ENCODE measurements around the gene GYPA. TPM values are rescaled to one million over a fixed set of nuclear protein-coding genes. Genes with fewer than 3 reads are reported as not detected.
"Not testable (repeated sequence)": the region's sequence is repeated elsewhere in the genome, so short reads cannot be mapped to it uniquely, and the experiment has no call there.

Gene GYPA
- total RNA-seq, 3 donors from 2014 or later (not counting 1 experiment from before 2014, with no cell fraction given): not detected

GRCh38 chr4:144123269-144123668 lies 17.2 kb downstream of the GYPA start:
- H3K27me3 ChIP-seq (ENCODE audit: control insufficient read depth, insufficient read depth, low read length); H3K27ac ChIP-seq (ENCODE audit: low read length); H3K27ac Mint-ChIP-seq; H3K36me3 Mint-ChIP-seq; H3K4me3 Mint-ChIP-seq; H3K9me3 Mint-ChIP-seq; ATAC-seq; H3K27me3 Mint-ChIP-seq (ENCODE audit: low read depth in 2 of 2); H3K36me3 ChIP-seq (ENCODE audit: control insufficient read depth, insufficient read depth, low read length); H3K9me3 ChIP-seq (ENCODE audit: control insufficient read depth, insufficient read depth, low read length); H3K4me1 ChIP-seq (ENCODE audit: control insufficient read depth, insufficient read depth, low read length); H3K4me1 Mint-ChIP-seq; intact Hi-C loops (cut with micrococcal nuclease); H3K4me3 ChIP-seq (ENCODE audit: low read length); DNase-seq: not testable (repeated sequence)
- 100% methylated on average over 1 of the region's 3 CpGs for WGBS (ENCODE audit: insufficient coverage)

GRCh38 chr4:144119752-144120151 lies 20.8 kb downstream of the GYPA start:
- H3K4me3 Mint-ChIP-seq; H3K4me1 Mint-ChIP-seq; H3K4me1 ChIP-seq (ENCODE audit: control insufficient read depth, insufficient read depth, low read length); H3K27ac ChIP-seq (ENCODE audit: low read length); H3K27ac Mint-ChIP-seq; H3K27me3 ChIP-seq (ENCODE audit: control insufficient read depth, insufficient read depth, low read length); DNase-seq; H3K9me3 Mint-ChIP-seq; intact Hi-C loops (cut with micrococcal nuclease); ATAC-seq; H3K4me3 ChIP-seq (ENCODE audit: low read length); H3K27me3 Mint-ChIP-seq (ENCODE audit: low read depth in 2 of 2); H3K36me3 Mint-ChIP-seq; H3K9me3 ChIP-seq (ENCODE audit: control insufficient read depth, insufficient read depth, low read length); H3K36me3 ChIP-seq (ENCODE audit: control insufficient read depth, insufficient read depth, low read length): not testable (repeated sequence)
- WGBS (ENCODE audit: insufficient coverage): 100% methylated on average over 2 of the region's 5 CpGs

GRCh38 chr4:144115519-144115918 lies 25.0 kb downstream of the GYPA start:
- 77% methylated on average over 3 of the region's 4 CpGs for WGBS (ENCODE audit: insufficient coverage)
- intact Hi-C loops (cut with micrococcal nuclease): no loop called here

GRCh38 chr4:144113546-144113945 lies 27.0 kb downstream of the GYPA start:
- no peaks in the 10 kb centered on the region for H3K27me3 Mint-ChIP-seq (ENCODE audit: low read depth in 2 of 2)
- H3K27ac Mint-ChIP-seq: no peak overlapping the region
- H3K9me3 Mint-ChIP-seq: no peaks in the 10 kb centered on the region
- DNase-seq (no peak), ATAC-seq (no peak)
- 89% methylated on average over 1 of the region's 2 CpGs for WGBS (ENCODE audit: insufficient coverage)
- Histone ChIP-seq H3K36me3 (ENCODE audit: control insufficient read depth, insufficient read depth, low read length) (no peaks in the 10 kb centered on the region), H3K4me3 (ENCODE audit: low read length) (no peak overlapping the region), H3K27me3 (ENCODE audit: control insufficient read depth, insufficient read depth, low read length) (no peaks in the 10 kb centered on the region), H3K9me3 (ENCODE audit: control insufficient read depth, insufficient read depth, low read length) (no peaks in the 10 kb centered on the region), H3K27ac (ENCODE audit: low read length) (no peak overlapping the region), H3K4me1 (ENCODE audit: control insufficient read depth, insufficient read depth, low read length) (no peaks in the 10 kb centered on the region)
- no peak for TF ChIP-seq CTCF (IDR thresholded peaks at IDR 0.05)
- H3K4me1 Mint-ChIP-seq: no peaks in the 10 kb centered on the region
- no peak overlapping the region for H3K4me3 Mint-ChIP-seq
- intact Hi-C loops (cut with micrococcal nuclease): no loop called here
- H3K36me3 Mint-ChIP-seq: no peaks in the 10 kb centered on the region

More at GRCh38 chr4:144115519-144115918, 25.0 kb downstream of the GYPA start:
- TF ChIP-seq CTCF (IDR thresholded peaks at IDR 0.05): no peak
- DNase-seq: no peak
- no peak for ATAC-seq
- Mint-ChIP-seq H3K4me1 (no peaks in the 10 kb centered on the region), H3K9me3 (no peaks in the 10 kb centered on the region), H3K36me3 (no peaks in the 10 kb centered on the region), H3K4me3 (no peak overlapping the region), H3K27me3 (ENCODE audit: low read depth in 2 of 2) (no peaks in the 10 kb centered on the region), H3K27ac (no peak overlapping the region)
- no peaks in the 10 kb centered on the region for H3K4me1 ChIP-seq (ENCODE audit: control insufficient read depth, insufficient read depth, low read length)
- H3K9me3 ChIP-seq (ENCODE audit: control insufficient read depth, insufficient read depth, low read length): no peaks in the 10 kb centered on the region
- no peaks in the 10 kb centered on the region for H3K27me3 ChIP-seq (ENCODE audit: control insufficient read depth, insufficient read depth, low read length)
- no peak overlapping the region for H3K27ac ChIP-seq (ENCODE audit: low read length)
- H3K4me3 ChIP-seq (ENCODE audit: low read length): no peak overlapping the region
- H3K36me3 ChIP-seq (ENCODE audit: control insufficient read depth, insufficient read depth, low read length): no peaks in the 10 kb centered on the region
